K562 (cell line): ENCODE measurements around the gene PDE3A. TPM values are rescaled to one million over a fixed set of nuclear protein-coding genes. Genes with fewer than 3 reads are reported as not detected.

Experiments
- ATAC-seq: fragments of 200-7000 bp; cut with Tn5 transposase; 3 replicates; pipeline ENCODE4 v1.9.1; 2020; ENCODE audit warnings: moderate library complexity
- BruUV-seq: library from RNA; stranded (reverse); fragments of 400-500 nt; replicated peaks from 2 replicates; lab custom pipeline; 2021; lab: Mats Ljungman, UMichigan
- CTCF ChIA-PET: fragments of 300-600 bp; formaldehyde crosslinking; extraction: SDS; loops from one replicate; lab custom pipeline; 2021; ENCODE audit warnings: low intra/inter-chr PET ratio; lab: Yijun Ruan, JAX
- POLR2A ChIA-PET: fragments of 300-600, 350-650 bp; sonication (Branson Sonifier 250); formaldehyde crosslinking; extraction: SDS; loops from one replicate; lab custom pipeline; 2021; ENCODE audit warnings: antibody characterized with exemption, inconsistent platforms; lab: Yijun Ruan, JAX
- DNase-seq, 4 experiments: peaks; one replicate each; pipeline versions ENCODE4 v3.0.0 to v3.0.0-alpha.2; 2011 to 2018; ENCODE audit warnings: low spot score in 3 of 4, mixed read lengths in 3 of 4; ENCODE audit errors: extremely low read depth in 1 of 4
- FAIRE-seq: peaks from 2 replicates; lab custom pipeline; 2011; peaks lifted over from hg19 to GRCh38; lab: Jason Lieb, UNC
- H2AFZ ChIP-seq: 2 replicates; pipeline ENCODE4 v1.6.0; 2011; ENCODE audit warnings: low read depth, low read length, control low read depth, inconsistent platforms
- H3K27ac ChIP-seq: fragments of 200-600 bp; 3 replicates; pipeline ENCODE4 v1.8.0; 2011; ENCODE audit warnings: low read depth, mild to moderate bottlenecking, control low read depth, inconsistent platforms, low read length, moderate library complexity, mixed read lengths; ENCODE audit errors: extremely low read depth
- H3K27me3 ChIP-seq, 2 experiments: fragments of 300-600 bp in 1 of 2; 2 replicates in 1 of 2; 3 replicates in 1 of 2; pipeline versions ENCODE4 v1.6.0 to v1.8.0; 2011; ENCODE audit warnings: inconsistent platforms in 2 of 2, low read length in 2 of 2, mild to moderate bottlenecking in 1 of 2, mixed read lengths in 1 of 2, moderate library complexity in 1 of 2; ENCODE audit not compliant: control insufficient read depth in 2 of 2, insufficient read depth in 2 of 2
- H3K36me3 ChIP-seq: fragments of 300-600 bp; 3 replicates; pipeline ENCODE4 v1.8.0; 2011; ENCODE audit warnings: mild to moderate bottlenecking, low read length, inconsistent platforms; ENCODE audit not compliant: control insufficient read depth, insufficient read depth
- H3K4me1 ChIP-seq, 2 experiments: fragments of 200-600 bp in 1 of 2; replicated peaks in 1 of 2; 2 replicates in 1 of 2; 3 replicates in 1 of 2; pipeline versions ENCODE4 v1.5.1 to v1.8.0; 2011; ENCODE audit warnings: inconsistent platforms in 2 of 2, low read length in 2 of 2, mild to moderate bottlenecking in 1 of 2, mixed read lengths in 1 of 2, moderate library complexity in 1 of 2; ENCODE audit not compliant: control insufficient read depth in 2 of 2, insufficient read depth in 2 of 2
- H3K4me2 ChIP-seq: 2 replicates; pipeline ENCODE4 v1.6.1; 2011; ENCODE audit warnings: low read length, control low read depth, inconsistent platforms, mixed read lengths; ENCODE audit not compliant: insufficient read depth
- H3K4me3 ChIP-seq: fragments of 200-600 bp; sonication (generic), shearing (Covaris generic); 2 replicates; pipeline ENCODE4 v1.5.1; 2016; ENCODE audit warnings: control low read depth, inconsistent platforms
- H3K79me2 ChIP-seq: fragments of 200-600 bp; 3 replicates; pipeline ENCODE4 v1.8.0; 2011; ENCODE audit warnings: low read length, inconsistent platforms; ENCODE audit not compliant: control insufficient read depth, insufficient read depth
- H3K9ac ChIP-seq, 2 experiments: 2 replicates each; pipeline versions ENCODE4 v1.6.0 to v1.6.1; 2011; ENCODE audit warnings: low read depth in 2 of 2, low read length in 2 of 2, control low read depth in 1 of 2, inconsistent platforms in 1 of 2, mild to moderate bottlenecking in 1 of 2, mixed read lengths in 1 of 2; ENCODE audit not compliant: insufficient read depth in 1 of 2
- H3K9me1 ChIP-seq: one replicate; pipeline ENCODE4 v1.6.0; 2011; ENCODE audit warnings: inconsistent platforms, mild to moderate bottlenecking, low read length, moderate library complexity; ENCODE audit not compliant: control insufficient read depth, insufficient read depth
- H3K9me3 ChIP-seq: replicated peaks from 2 replicates; pipeline ENCODE4 v1.5.1; 2011; ENCODE audit warnings: low read depth, low read length, inconsistent platforms; ENCODE audit not compliant: control insufficient read depth, insufficient read depth
- H4K20me1 ChIP-seq: replicated peaks from 2 replicates; pipeline ENCODE4 v1.6.1; 2011; ENCODE audit warnings: low read length, inconsistent platforms, mixed read lengths; ENCODE audit not compliant: control insufficient read depth, insufficient read depth
- DLX4 ChIP-seq: fragments of 250-450 bp; sonication (Bioruptor Pico); IDR thresholded peaks from 2 replicates; pipeline ENCODE4 v1.6.1; 2021; ENCODE audit warnings: mild to moderate bottlenecking
- FOXA3 ChIP-seq, 2 experiments: fragments of 450-650 bp in 1 of 2; sonication (generic) in 1 of 2; formaldehyde crosslinking; IDR thresholded peaks in 1 of 2; conservative IDR thresholded peaks in 1 of 2; 2 replicates each; pipeline versions ENCODE4 v1.4.0 to v1.8.0; 2020 to 2022; ENCODE audit warnings: mild to moderate bottlenecking in 2 of 2, missing genetic modification reagents in 1 of 2
- MED1 ChIP-seq: sonication (generic); formaldehyde crosslinking; IDR thresholded peaks from 2 replicates; pipeline ENCODE4 v1.8.1; 2023; ENCODE audit warnings: missing genetic modification reagents, borderline replicate concordance
- NUFIP1 ChIP-seq: fragments of 450-650 bp; IDR thresholded peaks from 2 replicates; pipeline ENCODE4 v1.6.1; 2018; ENCODE audit not compliant: partially characterized antibody
- RBM22 ChIP-seq: fragments of 200-400 bp; formaldehyde crosslinking; IDR thresholded peaks from 2 replicates; pipeline ENCODE4 v1.6.1; 2018; ENCODE audit warnings: low read length, low read depth; ENCODE audit not compliant: poor library complexity, severe bottlenecking
- STAT5A ChIP-seq: IDR thresholded peaks from 2 replicates; pipeline ENCODE4 v1.6.1; 2012; ENCODE audit warnings: low read length, inconsistent platforms, borderline replicate concordance
- TCF7L2 ChIP-seq: fragments of 150-350 bp; IDR thresholded peaks from 2 replicates; pipeline ENCODE4 v1.6.1; 2016; ENCODE audit warnings: low read depth, mild to moderate bottlenecking, low read length, moderate library complexity
- ZEB2 ChIP-seq: fragments of 450-650 bp; IDR thresholded peaks from 2 replicates; pipeline ENCODE4 v1.6.1; 2016
- WGBS: fragments of 100-300 bp; shearing (Covaris generic); methylation state at CpG from one replicate; pipeline ENCODE4 v1.1.6; 2016; ENCODE audit warnings: low coverage, mixed read lengths; ENCODE audit not compliant: insufficient coverage; ENCODE audit errors: missing lambda C conversion rate; 5-methylcytosine and 5-hydroxymethylcytosine counted together
- in situ Hi-C: fragments of 300-500 bp; cut with MboI; formaldehyde crosslinking; loops from 4 replicates; pipeline ENCODE4 v1.15.0; 2018; ENCODE audit warnings: inconsistent platforms, mixed read lengths
- intact Hi-C: fragments of 100-400 bp; cut with micrococcal nuclease; formaldehyde crosslinking; loops from 2 replicates; pipeline ENCODE4 v1.14.2; 2022
- polyA plus RNA-seq, 8 experiments: library from polyadenylated mRNA; depleted of rRNA in 4 of 8; stranded (reverse) in 5 of 8; unstranded in 3 of 8; fragments of >200 nt; fragmentation: Nextera tagmentation in 2 of 8; fragmentation: Illumina TruSeq in 1 of 8; extraction: Ambion mirVana in 2 of 8; extraction: Trizol in 1 of 8; gene quantifications; 2 replicates each; pipeline versions ENCODE4 v1.2.1 to v1.2.3, GENCODE V29; 2011 to 2014; ENCODE audit warnings: inconsistent platforms in 1 of 8, missing spikeins in 1 of 8
- total RNA-seq, 7 experiments: library from RNA; depleted of rRNA in 6 of 7; stranded (reverse); fragments of >200 nt in 6 of 7; fragmentation: Illumina TruSeq in 2 of 7; extraction: Trizol in 2 of 7; gene quantifications; 2 replicates each; pipeline versions ENCODE4 v1.2.1 to v1.2.3, GENCODE V29; 2011 to 2021; ENCODE audit warnings: low replicate concordance in 1 of 7
- TF ChIP-seq, protein P1 (sequence below): fragments of 450-650 bp; formaldehyde crosslinking; IDR thresholded peaks from 2 replicates; pipeline ENCODE4 v1.4.0; 2022; ENCODE audit warnings: mild to moderate bottlenecking, moderate library complexity
- TF ChIP-seq, protein P2 (sequence below): fragments of 450-650 bp; formaldehyde crosslinking; IDR thresholded peaks from 2 replicates; pipeline ENCODE4 v1.4.0; 2020; ENCODE audit warnings: mild to moderate bottlenecking, moderate library complexity

The PDE3A gene
- total and polyA plus RNA-seq, 9 of the 15 experiments (the other 6 are each of a cell fraction or from before 2014, with no cell fraction given), result 0.02 TPM; not detected in 8

DNA sequence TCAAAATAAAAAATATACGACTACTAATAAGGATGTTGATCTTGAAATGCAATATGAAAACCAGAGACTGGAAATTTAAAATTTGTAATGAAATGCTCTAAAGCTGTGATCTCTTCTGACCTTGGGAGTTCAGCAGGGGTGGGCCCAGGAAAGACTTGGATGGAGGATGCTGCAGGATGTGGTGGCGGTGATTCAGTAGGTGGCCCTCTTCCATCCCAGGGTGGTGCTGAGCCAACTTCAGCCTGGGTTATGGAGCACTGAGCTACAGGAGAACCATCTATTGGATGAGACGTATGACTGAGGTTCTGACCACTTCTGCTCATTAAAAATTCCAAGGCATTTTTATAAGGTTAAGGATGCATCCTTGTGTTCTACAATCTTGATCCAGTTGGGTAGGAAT is 6.9 kb upstream of the PDE3A start:
- ATAC-seq, result no peak
- no TSS peak for BruUV-seq
- Histone ChIP-seq H3K4me2 (no peak overlapping the region), H3K79me2 (no peaks in the 10 kb centered on the region), H4K20me1 (no peaks in the 10 kb centered on the region), H3K9me3 (no peaks in the 10 kb centered on the region), H3K27me3 (no peaks in the 10 kb centered on the region), H2AFZ (no peak overlapping the region), H3K36me3 (no peaks in the 10 kb centered on the region), H3K4me1 (no peaks in the 10 kb centered on the region), H3K9ac (no peak overlapping the region), H3K27ac (no peak overlapping the region), H3K9me1 (no peaks in the 10 kb centered on the region), H3K4me3 (no peak overlapping the region)
- ChIA-PET POLR2A (no interaction called here), CTCF (no interaction called here)
- intact Hi-C loops, result no loop called here
- 0% methylated on average over 2 of the region's 3 CpGs for WGBS
- in situ Hi-C loops, result no loop called here
- no peak for TF ChIP-seq RBM22
- TF ChIP-seq ZEB2, result no peak
- TF ChIP-seq MED1 (CRISPR knock-in tag), result no peak
- no peak for TF ChIP-seq DLX4
- no peak for TF ChIP-seq FOXA3 (CRISPR knock-in tag; conservative IDR thresholded peaks at IDR 0.05 in 1 of 2, IDR thresholded peaks at IDR 0.05 in 1 of 2)
- TF ChIP-seq TCF7L2, result no peak
- TF ChIP-seq, protein P1, sequence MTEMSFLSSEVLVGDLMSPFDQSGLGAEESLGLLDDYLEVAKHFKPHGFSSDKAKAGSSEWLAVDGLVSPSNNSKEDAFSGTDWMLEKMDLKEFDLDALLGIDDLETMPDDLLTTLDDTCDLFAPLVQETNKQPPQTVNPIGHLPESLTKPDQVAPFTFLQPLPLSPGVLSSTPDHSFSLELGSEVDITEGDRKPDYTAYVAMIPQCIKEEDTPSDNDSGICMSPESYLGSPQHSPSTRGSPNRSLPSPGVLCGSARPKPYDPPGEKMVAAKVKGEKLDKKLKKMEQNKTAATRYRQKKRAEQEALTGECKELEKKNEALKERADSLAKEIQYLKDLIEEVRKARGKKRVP (CRISPR knock-in tag), result no peak
- TF ChIP-seq, protein P2, sequence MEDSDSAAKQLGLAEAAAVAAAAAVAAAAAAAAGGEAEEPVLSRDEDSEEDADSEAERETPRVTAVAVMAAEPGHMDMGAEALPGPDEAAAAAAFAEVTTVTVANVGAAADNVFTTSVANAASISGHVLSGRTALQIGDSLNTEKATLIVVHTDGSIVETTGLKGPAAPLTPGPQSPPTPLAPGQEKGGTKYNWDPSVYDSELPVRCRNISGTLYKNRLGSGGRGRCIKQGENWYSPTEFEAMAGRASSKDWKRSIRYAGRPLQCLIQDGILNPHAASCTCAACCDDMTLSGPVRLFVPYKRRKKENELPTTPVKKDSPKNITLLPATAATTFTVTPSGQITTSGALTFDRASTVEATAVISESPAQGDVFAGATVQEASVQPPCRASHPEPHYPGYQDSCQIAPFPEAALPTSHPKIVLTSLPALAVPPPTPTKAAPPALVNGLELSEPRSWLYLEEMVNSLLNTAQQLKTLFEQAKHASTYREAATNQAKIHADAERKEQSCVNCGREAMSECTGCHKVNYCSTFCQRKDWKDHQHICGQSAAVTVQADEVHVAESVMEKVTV (CRISPR knock-in tag), result no peak
- no peak for TF ChIP-seq NUFIP1
- TF ChIP-seq STAT5A, result no peak
- no peak for DNase-seq
- no peak for FAIRE-seq
